NK-92 treated with Interleukin-12 subunit alpha and Interleukin-12 subunit beta, amount 100 ng/mL, for 24 hours (cell line): ENCODE data around the gene CTXND1.

Experiments
- DNase-seq: peaks from one replicate; lab custom pipeline; 2025; lab: John Stamatoyannopoulos, UW

Gene CTXND1

DNA sequence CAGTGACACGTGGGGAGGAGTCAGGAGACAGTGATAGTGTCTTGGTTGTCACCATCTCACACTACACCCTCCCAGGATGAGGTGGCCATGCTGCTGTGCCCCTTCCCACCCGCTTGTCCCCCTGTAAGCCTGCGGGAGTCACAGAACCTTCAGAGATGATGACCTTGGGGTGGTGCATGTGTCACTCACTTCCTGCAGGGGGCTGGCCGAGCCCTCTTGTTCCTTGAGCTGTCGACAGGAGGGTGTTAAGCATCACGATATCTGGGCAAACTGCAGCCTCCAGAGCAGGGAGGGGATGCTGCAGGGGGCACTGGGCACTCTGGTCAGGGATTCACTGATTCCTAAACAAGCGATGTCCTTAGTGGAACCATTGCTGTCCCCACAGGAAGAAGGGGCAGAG is 71.5 kb downstream of the CTXND1 start:
- DNase-seq: no peak

DNA sequence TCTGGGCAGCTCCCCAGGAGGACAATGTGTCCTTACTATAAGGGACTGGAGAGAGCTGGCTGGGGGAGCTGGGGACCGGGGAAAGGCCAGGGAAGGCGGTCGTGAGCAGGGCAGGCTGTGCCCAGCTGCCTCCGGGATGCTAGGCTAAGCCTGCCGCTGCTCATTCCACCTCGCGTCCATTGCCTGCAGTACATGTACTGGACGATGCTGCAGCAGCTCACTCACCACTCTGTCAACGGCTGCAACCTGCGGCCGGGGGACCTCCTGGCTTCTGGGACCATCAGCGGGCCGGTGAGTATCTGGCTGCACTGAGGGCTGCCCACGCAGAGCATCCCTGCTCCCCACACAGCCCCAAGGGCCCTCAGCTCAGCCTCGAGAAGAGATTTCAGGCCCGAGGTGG is 72.1 kb downstream of the CTXND1 start:
- no peak for DNase-seq

DNA sequence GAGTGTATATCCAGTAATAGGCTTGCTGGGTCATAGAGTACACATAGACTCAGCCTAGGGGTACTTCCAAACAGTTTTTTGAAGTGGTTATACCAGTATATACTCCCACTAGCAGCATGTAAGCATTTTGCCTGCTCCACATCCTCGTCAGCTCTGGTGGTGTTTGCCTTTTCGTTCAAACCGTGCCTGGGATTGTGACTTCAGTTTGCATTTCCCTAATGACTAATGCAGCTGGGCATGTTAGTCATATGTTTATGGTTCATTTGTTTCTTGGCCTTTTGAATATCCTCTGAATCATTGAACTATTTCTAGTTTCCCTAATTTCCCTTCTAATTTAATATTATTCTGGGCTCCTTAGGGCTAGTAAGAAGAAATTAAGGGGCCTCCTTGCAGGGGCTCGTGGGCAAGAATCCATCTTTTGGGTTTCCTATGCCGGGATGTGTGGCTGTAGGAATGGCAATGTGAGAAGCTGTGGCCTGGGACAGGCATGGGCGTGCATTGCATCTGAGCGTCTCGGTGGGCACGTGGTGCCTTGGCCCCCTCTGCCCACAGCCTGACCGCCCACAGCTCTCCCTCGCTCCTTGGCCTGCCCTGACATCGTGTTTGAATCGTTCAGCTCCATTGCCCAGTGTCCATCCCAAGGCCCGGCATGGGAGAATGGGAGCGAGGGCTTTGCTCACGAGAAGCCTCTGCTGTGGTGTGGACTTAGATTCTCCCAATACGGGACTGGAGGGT is 72.8 kb downstream of the CTXND1 start:
- DNase-seq: no peak

DNA sequence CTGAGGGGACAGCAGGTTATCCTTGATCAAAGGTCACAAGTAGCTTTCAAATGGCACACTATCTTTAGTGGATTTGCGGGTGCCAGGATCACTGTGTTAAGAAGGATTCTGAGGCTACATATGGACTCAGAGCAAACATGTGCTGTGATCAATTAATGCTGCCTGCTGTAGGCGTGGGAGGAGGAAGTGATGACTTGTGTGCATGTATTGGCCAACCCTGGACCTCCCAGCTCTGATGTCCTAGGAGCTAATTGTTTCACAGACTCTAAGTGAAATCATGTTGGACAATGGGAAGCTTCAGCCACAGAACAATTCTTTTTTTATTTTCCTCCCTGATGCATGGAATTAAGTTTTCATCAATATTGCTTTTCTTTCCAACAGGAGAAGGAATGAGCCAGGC is 74.9 kb downstream of the CTXND1 start:
- DNase-seq: no peak

DNA sequence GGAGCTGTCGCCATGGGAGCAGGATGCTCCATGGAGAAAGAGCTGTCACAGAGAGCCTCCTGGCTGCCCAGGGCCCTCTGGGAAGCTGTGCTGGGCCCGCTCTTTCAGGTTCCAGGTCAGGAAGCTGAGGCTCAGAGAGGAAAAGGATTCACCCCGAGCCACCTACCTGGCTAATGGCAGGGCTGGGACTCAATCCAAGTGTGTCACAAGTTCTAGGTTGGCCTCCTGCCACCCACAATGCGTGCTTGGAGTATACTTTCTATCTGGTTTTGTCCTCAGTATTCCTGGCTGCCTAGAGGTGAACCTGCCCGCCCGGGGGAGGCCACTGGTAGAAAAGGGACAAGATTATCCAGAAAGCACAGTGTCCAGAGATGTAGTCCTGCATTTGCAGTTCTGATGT is 75.6 kb downstream of the CTXND1 start:
- no peak for DNase-seq

DNA sequence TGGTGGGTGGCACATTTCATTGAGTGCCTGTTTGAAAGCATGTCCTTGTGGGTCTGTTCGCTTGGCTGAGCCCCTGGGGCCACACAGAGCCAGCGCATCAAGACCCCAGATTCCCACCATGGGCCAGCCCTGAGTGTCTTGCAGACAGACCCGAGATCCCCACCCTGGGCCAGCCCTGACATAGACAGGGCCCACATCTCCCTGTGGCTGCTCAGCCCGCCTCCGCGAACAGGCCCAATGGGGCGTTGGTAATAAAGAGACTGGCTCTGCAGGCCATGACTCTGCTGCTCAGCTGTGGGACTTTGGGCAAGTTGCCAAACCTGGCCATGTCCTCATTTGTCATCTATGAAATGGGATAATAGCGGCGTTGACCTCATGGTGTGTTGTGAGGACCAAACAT is 76.6 kb downstream of the CTXND1 start:
- no peak for DNase-seq

DNA sequence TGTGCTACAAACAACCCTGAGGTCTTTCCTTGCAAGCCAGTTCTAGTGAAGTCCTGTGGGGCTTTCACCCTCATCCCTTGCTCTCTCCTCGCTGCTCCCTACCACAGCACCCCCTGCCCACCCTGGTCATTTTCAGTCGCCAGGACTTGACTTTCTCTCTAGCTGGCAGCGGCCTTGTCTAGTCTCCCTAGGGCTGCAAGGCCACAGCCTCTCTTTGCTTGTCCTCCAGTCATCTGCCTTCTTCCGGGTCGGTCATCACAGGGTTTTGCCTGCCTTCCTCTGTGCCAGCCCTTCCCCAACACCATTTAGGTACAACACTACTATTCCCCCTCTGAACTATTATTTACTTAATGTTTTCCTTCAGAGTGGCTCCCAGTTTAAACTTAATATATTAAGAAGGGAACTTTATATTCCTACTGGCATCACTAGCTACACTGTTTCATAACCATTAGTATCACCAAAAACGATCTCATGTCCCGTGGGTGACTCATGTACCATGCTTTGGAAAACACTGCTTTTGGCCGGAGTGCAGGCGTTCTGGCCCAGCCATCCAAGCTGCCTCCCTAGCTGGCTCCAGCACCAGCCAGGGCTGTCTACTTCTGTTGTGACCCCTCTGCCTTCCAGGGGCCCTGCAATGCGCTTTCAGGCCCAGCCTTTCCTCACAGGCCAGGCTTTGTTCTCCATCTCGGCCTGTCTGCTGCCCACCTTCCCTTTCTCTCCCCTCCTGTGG is 77.8 kb downstream of the CTXND1 start:
- DNase-seq: no peak

DNA sequence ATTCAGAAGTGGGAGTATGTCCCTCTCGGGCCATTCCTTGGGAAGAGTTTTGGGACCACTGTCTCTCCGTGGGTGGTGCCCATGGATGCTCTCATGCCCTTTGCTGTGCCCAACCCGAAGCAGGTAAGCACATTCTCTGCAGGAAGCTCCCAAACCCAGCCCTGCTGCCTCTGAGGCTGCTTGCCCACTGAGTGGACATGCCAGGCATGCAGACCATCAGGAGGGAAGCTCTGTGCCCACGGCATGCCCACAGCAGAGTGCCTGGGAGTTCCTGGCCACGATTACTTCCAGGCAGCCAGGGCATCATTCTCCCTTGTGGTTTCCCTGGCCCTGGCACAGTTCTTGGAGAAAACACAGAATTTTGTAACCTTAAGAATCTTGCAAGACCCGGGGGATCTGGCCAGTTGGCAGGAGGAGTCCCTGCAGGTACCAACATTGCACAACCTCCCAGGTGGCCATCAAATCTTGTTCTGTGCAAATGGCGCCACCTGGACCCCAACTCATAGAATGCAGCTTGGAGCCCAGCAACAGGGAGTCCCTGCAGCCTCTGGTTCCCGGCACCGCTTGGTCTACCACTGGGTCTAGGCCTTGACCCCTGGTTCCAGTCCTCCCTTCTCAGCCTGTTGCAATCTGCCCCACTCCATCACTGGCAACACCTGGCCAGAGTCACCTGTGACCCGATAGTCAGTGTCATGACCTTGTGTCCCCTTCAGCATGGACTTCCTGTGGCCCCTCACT is 78.8 kb downstream of the CTXND1 start:
- peak; percentile 54 for DNase-seq

DNA sequence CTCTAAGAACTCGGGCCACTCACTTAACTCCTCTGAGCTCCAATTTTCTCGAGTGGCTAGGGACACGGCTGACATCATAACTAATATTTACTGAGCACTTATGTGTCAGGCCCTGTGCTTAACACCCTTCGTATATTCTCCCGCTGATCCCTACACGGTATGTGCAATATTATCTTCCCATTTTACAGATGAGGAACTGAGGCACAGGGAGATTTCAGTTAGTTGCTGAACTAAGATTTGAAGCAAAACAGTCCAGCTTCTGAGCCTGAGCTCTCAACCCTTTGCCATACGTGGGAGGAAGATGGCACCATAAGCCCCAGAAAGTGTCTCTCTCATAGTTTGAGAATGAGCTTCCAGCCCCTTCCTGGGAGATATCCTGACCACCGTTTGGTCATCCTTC is 79.6 kb downstream of the CTXND1 start:
- no peak for DNase-seq

DNA sequence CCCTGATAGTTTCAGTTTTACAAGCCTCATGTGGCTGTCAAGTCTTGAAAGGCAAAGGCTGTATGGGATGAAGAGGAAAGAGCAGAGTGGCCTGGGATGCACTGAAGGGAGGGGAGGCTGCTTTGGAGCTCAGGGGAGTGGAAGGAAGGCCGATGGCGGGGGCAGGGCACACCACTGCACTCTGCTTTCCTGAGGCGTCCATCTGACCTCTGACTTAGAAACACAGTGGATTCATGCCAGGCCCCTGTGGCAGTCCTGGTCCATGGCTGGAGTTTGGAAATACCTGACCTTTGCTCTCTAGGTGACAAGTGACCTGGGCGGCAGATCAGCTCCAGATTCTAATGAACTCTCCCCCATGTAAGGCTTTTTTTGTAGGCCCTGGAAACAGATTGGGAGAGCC is 80.2 kb downstream of the CTXND1 start:
- no peak for DNase-seq

DNA sequence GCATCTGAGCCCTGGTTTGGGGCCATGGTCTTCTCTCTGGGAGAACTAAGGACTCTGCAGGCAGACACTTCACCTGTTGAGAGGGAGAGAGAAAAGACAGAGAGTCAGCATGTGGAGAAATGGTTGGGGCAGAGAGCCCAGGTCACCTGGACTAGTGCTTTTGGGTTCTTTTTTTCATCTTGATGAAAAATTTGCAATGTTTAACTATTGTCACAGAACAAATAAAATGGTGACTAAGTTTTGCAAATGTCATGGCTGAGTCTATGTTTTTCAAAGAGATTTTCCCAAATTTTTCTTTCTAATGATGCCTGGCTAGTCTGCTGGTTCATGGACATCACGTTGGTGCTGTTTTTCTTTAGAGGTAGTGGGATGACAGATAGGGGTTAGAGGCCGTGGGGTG is 81.4 kb downstream of the CTXND1 start:
- DNase-seq: no peak

DNA sequence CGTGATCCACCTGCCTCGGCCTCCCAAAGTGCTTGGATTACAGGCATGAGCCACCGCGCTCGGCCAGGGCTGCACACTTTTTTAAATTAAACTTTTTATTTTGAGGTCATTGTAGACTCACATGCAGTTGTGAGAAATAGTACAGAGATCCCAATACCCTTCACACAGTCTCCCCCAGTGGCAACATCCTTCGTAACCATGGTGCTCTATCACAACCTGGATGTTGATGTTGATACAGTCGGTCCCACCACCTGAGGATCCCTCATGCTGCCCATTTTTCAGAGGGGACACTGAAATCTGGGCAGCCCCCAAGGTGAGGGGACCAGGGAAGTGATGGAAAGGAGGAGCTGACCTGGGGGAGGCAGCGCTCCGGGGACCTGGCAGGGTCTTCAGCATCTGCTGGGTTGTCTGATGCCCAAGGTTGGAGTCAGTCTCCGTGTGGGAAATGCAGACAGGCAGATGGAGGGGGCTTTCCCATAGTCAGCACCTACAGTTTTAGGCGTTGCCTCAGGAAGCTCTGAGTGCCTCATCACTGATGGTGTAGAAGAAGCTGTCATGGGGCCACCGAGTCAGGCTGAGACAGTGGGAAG is 82.2 kb downstream of the CTXND1 start:
- DNase-seq: no peak

DNA sequence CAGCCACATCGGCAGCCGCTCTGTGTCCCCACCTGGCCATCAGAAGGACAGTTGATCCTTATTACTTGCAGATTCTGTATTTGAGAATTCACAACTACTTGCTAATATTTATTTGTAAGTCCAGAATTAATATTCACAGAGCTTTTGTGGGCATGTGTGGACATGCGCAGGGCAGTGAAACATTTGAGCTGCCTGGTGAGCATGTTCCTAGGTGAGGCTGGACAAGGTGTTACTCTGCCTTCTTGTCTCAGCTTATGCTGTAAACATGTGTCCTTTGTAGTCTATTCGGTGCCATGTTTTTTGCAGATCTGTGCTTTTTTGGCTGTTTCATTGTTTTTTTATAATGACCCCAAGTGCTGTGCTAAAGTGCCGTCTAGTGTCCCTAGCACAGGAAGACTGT is 83.6 kb downstream of the CTXND1 start:
- DNase-seq: no peak

DNA sequence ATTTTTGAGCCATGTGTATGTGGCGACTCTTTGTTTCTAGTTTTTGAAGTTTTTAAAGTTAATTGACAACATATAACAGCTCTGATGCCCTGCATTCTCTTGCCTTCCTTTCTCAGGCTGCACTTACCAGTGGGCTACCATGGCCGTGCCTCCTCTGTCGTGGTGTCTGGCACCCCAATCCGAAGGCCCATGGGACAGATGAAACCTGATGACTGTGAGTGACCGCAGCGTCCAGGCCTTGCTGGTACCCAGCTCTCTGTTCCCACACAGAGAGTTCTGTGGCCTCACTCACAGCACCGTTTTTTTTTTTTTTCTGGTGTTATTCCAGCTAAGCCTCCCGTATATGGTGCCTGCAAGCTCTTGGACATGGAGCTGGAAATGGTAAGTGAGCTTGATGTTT is 84.1 kb downstream of the CTXND1 start:
- no peak for DNase-seq

DNA sequence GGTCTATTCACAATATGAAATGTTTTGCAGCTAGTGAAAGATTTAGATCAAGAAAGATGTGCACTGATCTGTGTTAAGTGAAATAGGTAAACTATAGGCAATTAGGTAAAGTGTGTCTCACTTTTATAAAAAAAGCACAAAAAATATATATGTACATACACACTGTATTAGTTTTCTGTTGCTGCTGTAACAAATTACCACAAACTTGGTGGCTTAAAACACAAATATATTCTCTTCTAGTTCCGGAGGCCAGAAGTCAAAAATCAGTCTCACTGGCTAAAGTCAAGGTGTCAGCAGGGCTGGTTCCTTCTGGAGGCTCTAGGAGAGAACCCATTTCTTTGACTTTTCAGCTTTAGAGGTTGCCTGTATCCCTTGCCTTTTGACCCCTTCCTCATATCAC is 88.1 kb downstream of the CTXND1 start:
- DNase-seq: no peak

DNA sequence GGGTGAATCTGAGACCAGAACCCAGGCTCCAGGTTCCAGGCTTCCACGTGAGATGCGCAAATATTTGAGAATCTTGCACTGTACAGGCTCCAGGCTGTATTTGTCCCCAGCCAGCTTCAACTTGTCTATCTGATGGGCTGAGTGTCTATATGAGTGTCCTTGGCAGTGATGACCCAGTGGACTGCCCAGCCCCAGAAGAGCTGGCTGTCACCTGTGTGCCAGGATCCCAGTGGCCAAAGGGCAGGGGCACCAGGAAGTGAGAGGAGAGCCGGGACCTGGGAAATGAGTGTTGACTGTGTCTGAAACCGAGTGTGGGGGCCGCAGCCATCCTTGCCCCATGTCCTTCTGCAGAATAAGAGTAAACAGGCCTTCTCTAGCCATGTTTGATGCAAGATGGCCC is 88.8 kb downstream of the CTXND1 start:
- no peak for DNase-seq

DNA sequence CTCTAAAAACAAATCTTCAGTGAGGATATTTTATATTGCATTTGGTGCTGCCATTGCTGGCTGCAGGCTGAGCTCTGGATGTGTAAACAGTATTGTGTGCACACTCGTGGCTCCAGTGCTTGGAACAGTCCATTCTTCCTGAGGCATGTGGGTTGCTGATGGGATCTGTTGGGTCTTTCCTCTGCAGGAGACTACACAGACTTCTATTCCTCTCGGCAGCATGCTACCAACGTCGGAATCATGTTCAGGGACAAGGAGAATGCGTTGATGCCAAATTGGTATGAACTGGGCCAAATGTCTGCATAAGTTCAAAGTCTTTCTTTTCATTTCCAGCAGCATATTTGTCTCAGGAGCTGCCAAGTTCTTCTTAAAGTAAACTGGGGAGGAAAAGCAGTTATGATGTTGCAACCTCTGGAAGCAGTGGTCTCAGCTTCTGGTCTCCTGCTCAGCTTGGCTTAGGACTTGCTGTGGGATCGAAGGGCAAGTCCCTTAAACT is 89.9 kb downstream of the CTXND1 start:
- DNase-seq: no peak

DNA sequence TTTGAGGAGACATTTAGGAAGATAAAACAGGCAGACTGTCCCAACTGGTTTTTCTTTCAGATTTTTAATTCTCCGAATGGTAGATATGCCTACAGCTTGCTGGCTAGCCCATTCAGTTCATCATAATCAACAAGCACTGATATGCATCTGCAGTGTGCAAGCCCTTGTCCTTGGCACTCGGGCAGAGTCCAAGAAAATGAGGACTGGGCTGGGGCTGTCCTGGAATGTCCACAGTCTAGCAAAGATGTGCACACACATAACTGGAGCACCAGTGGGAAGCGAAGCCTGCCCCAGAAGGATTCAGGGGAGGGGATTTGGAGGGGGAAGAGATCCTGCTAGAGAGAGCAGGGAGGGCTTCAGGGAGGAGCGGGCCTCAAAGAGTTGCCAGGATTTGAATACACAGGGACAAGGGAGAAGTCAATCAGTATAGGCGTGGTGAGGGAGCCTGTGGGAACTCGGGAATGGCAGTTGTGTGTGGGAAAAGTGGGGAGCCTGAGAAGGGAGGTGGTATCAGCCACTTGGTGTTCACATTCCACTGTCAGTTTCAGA is 90.5 kb downstream of the CTXND1 start:
- DNase-seq: no peak

DNA sequence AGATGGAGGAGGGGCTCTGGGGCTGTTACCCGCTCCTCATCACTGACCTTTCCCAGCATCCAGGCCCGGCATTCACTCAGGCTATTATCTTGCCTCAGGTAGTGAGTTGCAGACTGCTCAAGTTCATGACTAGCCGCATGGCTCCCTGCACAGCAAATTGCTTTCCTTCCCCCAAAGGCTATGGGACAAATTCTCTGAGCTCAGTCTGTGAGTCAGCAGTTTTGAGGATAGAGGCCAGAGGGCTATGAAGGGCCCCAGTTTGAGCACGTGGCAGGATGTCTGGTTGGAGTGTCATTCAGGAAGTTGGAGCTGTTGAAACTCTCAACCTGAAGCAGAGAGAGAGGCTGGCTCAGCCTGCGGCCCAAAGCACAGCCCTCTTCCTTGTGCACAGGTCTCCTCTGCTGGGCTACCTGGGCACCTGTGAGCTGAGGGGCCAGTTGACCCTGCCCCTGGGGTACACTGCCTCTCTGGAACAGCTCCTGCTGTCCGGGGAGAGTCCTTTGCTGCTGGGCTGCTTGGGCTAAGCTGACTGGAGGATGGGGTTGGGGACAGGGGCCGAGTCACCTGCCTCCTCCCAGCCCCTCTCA is 91.3 kb downstream of the CTXND1 start:
- peak; percentile 82 for DNase-seq

DNA sequence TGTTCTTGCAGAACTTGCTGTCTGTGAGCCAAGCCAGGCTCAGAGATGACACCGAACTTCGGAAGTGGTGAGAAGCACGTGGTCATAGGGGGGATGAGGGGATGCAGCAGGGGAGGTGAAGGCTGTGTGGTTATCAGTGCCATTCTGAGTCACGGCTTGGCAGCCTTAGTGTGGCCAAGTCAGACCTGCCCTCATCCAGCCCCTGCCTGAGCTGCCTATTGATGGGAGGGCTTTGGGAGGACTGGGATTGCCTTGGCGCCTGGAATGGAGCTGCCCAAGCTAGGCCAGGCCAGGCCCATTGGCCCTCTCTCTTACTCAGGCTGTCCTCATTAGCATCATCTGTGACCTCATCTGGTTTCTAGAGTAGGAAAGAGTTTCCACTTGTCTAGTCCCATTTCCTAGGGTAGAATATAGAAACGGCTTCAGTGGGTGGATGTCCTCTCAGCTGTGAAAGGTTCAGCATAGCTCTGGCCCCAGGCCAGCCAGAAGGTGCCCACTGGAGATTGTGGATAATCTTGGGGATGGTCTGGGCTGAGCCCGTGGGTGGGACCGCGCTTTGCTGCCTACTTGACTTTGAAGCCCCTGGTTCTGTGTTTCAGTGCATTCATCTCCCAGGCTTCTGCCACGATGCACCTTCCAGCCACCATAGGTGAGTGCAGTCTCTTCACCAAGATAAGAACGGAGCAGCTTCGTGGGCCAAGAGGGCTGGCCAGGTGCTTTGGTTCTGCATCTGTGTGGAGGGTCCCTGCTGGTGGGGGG is 92.0 kb downstream of the CTXND1 start:
- DNase-seq: peak; percentile 85

DNA sequence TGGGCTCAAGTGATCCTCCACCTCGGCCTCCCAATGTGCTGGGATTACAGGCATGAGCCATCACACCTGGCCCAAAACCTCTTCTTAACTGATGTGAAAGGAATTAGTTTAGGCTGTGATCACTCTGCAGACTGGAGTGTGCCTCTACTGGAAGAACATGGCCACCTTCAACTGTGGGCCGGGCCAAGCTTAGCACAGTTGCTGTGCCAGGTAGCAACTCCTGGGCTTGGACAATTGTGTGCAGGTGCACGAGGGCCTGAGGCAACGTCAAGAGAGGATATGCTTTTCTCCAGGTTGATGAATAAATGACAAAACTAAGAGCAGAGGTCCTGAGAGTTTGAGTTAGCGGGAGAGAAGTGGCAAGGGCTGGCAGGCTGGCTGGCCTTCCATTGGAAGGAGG is 92.7 kb downstream of the CTXND1 start:
- no peak for DNase-seq
